CD4-positive, alpha-beta T cell (primary cell): Measurements from ENCODE around the gene MFN2. TPM values are rescaled to one million over a fixed set of nuclear protein-coding genes. Genes with fewer than 3 reads are reported as not detected.
"Not testable (repeated sequence)": the region's sequence is repeated elsewhere in the genome, so short reads cannot be mapped to it uniquely, and the experiment has no call there.

Experiments
- ATAC-seq: fragments of 200-7000 bp; cut with Tn5 transposase; one replicate; pipeline ENCODE4 v1.10.0; 2022; ENCODE audit warnings: mild to moderate bottlenecking; ENCODE audit not compliant: poor library complexity
- CTCF ChIA-PET: fragments of 350-600 bp; sonication (Branson Sonifier 250); formaldehyde crosslinking; loops from one replicate; lab custom pipeline; 2021; ENCODE audit warnings: antibody characterized with exemption, inconsistent platforms; lab: Charles Lee
- POLR2A ChIA-PET: fragments of 350-600 bp; sonication (Branson Sonifier 250); formaldehyde crosslinking; loops from one replicate; lab custom pipeline; 2021; ENCODE audit warnings: antibody characterized with exemption, inconsistent platforms; lab: Charles Lee
- DNase-seq, 14 experiments: peaks; one replicate each; pipeline ENCODE4 v3.0.0-alpha.2; 2013 to 2020; ENCODE audit warnings: mixed read lengths in 2 of 14
- H3K27ac ChIP-seq, 2 donors: one replicate each; pipeline versions ENCODE4 v1.5.1 to v1.7.0; 2013; ENCODE audit warnings: low read length in 2 of 2, low read depth in 1 of 2, mild to moderate bottlenecking in 1 of 2
- H3K27me3 ChIP-seq, 2 experiments: 1 replicate in 1 of 2; 2 replicates in 1 of 2; pipeline versions ENCODE4 v1.6.1 to v1.7.0; 2013; ENCODE audit warnings: low read length in 2 of 2, control low read depth in 1 of 2, mild to moderate bottlenecking in 1 of 2, moderate library complexity in 1 of 2; ENCODE audit not compliant: insufficient read depth in 2 of 2, control insufficient read depth in 1 of 2
- H3K36me3 ChIP-seq: one replicate; pipeline ENCODE4 v1.6.1; 2013; ENCODE audit warnings: low read length, control low read depth; ENCODE audit not compliant: insufficient read depth
- H3K4me1 ChIP-seq: one replicate; pipeline ENCODE4 v1.6.1; 2013; ENCODE audit warnings: low read length, control low read depth; ENCODE audit not compliant: insufficient read depth
- H3K4me3 ChIP-seq: one replicate; pipeline ENCODE4 v1.5.1; 2013; ENCODE audit warnings: mild to moderate bottlenecking, low read length, moderate library complexity
- H3K9me3 ChIP-seq, 2 experiments: 1 replicate in 1 of 2; 2 replicates in 1 of 2; pipeline versions ENCODE4 v1.6.1 to v1.7.0; 2013; ENCODE audit warnings: low read length in 2 of 2, mild to moderate bottlenecking in 2 of 2, control low read depth in 1 of 2, moderate library complexity in 1 of 2; ENCODE audit not compliant: control insufficient read depth in 1 of 2, insufficient read depth in 1 of 2
- H3K27ac Mint-ChIP-seq: one replicate; pipeline ENCODE4 v1.8.0; 2020; ENCODE audit warnings: mixed read lengths
- H3K27me3 Mint-ChIP-seq: one replicate; pipeline ENCODE4 v1.8.0; 2021; ENCODE audit warnings: mixed read lengths
- H3K36me3 Mint-ChIP-seq: one replicate; pipeline ENCODE4 v1.8.0; 2021; ENCODE audit warnings: low read depth, mixed read lengths
- H3K4me1 Mint-ChIP-seq: one replicate; pipeline ENCODE4 v1.8.0; 2021; ENCODE audit warnings: low read depth, mixed read lengths
- H3K4me3 Mint-ChIP-seq: one replicate; pipeline ENCODE4 v1.8.0; 2020; ENCODE audit warnings: mild to moderate bottlenecking, mixed read lengths
- H3K9me3 Mint-ChIP-seq: one replicate; pipeline ENCODE4 v1.8.0; 2020; ENCODE audit warnings: mixed read lengths
- CTCF ChIP-seq: fragments of 200-600 bp; IDR thresholded peaks from one replicate; pipeline ENCODE4 v1.8.0; 2022; ENCODE audit warnings: antibody characterized with exemption, mild to moderate bottlenecking
- intact Hi-C, 2 experiments: fragments of 100-400 bp; cut with DNase I in 1 of 2; cut with micrococcal nuclease in 1 of 2; formaldehyde crosslinking; loops; one replicate each; pipeline versions ENCODE4 v1.15.1 to v1.9.0; 2023 to 2025; cut with DNase I, micrococcal nuclease
- total RNA-seq, 174 experiments: library from RNA in 2 of 174; stranded (reverse) in 2 of 174; gene quantifications; one replicate each; pipeline ENCODE4 v1.2.3 and lab custom pipeline; 2021 to 2026

MFN2 gene
- total RNA-seq, 2 experiments from 2014 or later = 33.0 to 38.1 TPM

- H3K36me3 Mint-ChIP-seq = no peaks in the 10 kb centered on the region
Measured at GRCh38 chr1:12040457-12041051, 60.3 kb downstream of the MFN2 start.

GRCh38 chr1:12044187-12044877, 64.1 kb downstream of the MFN2 start:
- H3K27me3 ChIP-seq, H3K9me3 Mint-ChIP-seq, H3K4me3 Mint-ChIP-seq, DNase-seq, intact Hi-C loops, H3K4me3 ChIP-seq, H3K36me3 ChIP-seq, H3K27me3 Mint-ChIP-seq, POLR2A ChIA-PET, H3K27ac ChIP-seq, H3K36me3 Mint-ChIP-seq, H3K4me1 Mint-ChIP-seq, H3K9me3 ChIP-seq, H3K27ac Mint-ChIP-seq, ATAC-seq: not testable (repeated sequence)
- peaks cover 22% of the 10 kb centered on the region for H3K4me1 ChIP-seq
- CTCF ChIA-PET = interaction anchor here (0.7 kb wide), 1 partner anchor 62 kb away, joined by 3 read pairs; no protein-coding TSS in a partner anchor

More at GRCh38 chr1:12040457-12041051, 60.3 kb downstream of the MFN2 start:
- POLR2A ChIA-PET = no interaction called here
- Histone ChIP-seq H3K4me3 (no peak overlapping the region), H3K4me1 (peaks cover 4% of the 10 kb centered on the region), H3K27me3 (no peaks in the 10 kb centered on the region), H3K27ac (no peak overlapping the region), H3K9me3 (no peaks in the 10 kb centered on the region), H3K36me3 (no peaks in the 10 kb centered on the region)
- DNase-seq = no peak
- intact Hi-C loops = no loop called here
- Mint-ChIP-seq H3K27ac (no peak overlapping the region), H3K27me3 (no peaks in the 10 kb centered on the region), H3K4me1 (no peaks in the 10 kb centered on the region), H3K9me3 (no peaks in the 10 kb centered on the region), H3K4me3 (no peak overlapping the region)
- no peak for TF ChIP-seq CTCF
- ATAC-seq = no peak
- CTCF ChIA-PET = no interaction called here

GRCh38 chr1:12046749-12047119, 66.5 kb downstream of the MFN2 start:
- CTCF ChIA-PET = no interaction called here
- ATAC-seq = no peak

More at GRCh38 chr1:12046749-12047119, 66.5 kb downstream of the MFN2 start:
- intact Hi-C loops = no loop called here
- H3K27ac Mint-ChIP-seq = no peak overlapping the region
- POLR2A ChIA-PET = no interaction called here
- no peak overlapping the region for H3K4me3 Mint-ChIP-seq
- no peaks in the 10 kb centered on the region for H3K36me3 Mint-ChIP-seq
- H3K27me3 Mint-ChIP-seq = no peaks in the 10 kb centered on the region
- no peak for DNase-seq
- no peaks in the 10 kb centered on the region for H3K9me3 ChIP-seq
- TF ChIP-seq CTCF = no peak
- H3K27me3 ChIP-seq = no peaks in the 10 kb centered on the region
- no peaks in the 10 kb centered on the region for H3K36me3 ChIP-seq
- no peak overlapping the region for H3K27ac ChIP-seq
- no peaks in the 10 kb centered on the region for H3K4me1 Mint-ChIP-seq
- no peaks in the 10 kb centered on the region for H3K9me3 Mint-ChIP-seq
- H3K4me1 ChIP-seq = peaks cover 22% of the 10 kb centered on the region
- H3K4me3 ChIP-seq = no peak overlapping the region
